ENCODE results near the gene KLC1.

The KLC1 gene

GRCh38 chr14:103738701-103739451 is 109.9 kb downstream of the KLC1 start:
- no peak for TF ChIP-seq MAX (IDR thresholded peaks at IDR 0.05)
- TF ChIP-seq ZBTB7A (IDR thresholded peaks at IDR 0.05; ENCODE audit: low read depth), result no peak
- TF ChIP-seq CREB1 (IDR thresholded peaks at IDR 0.05; ENCODE audit: low read depth), result no peak
- TF ChIP-seq NFIC (IDR thresholded peaks at IDR 0.05), result no peak
- TF ChIP-seq REST (IDR thresholded peaks at IDR 0.05; ENCODE audit: low read depth), result no peak
- no peak for TF ChIP-seq YY1 (IDR thresholded peaks at IDR 0.05; ENCODE audit: low read depth)
- TF ChIP-seq TEAD4 (IDR thresholded peaks at IDR 0.05), result no peak
- no peak for TF ChIP-seq CEBPB (IDR thresholded peaks at IDR 0.05)
- TF ChIP-seq EGR1 (IDR thresholded peaks at IDR 0.05), result no peak
- TF ChIP-seq TAF1 (IDR thresholded peaks at IDR 0.05; ENCODE audit: low read depth), result no peak
- no peak for TF ChIP-seq RAD21 (IDR thresholded peaks at IDR 0.05; ENCODE audit: low read depth)
- TF ChIP-seq FOXM1 (IDR thresholded peaks at IDR 0.05; ENCODE audit: borderline replicate concordance, low read depth), result no peak
- no peak for TF ChIP-seq EP300 (IDR thresholded peaks at IDR 0.05; ENCODE audit: borderline replicate concordance)
- no peak for TF ChIP-seq TCF12 (IDR thresholded peaks at IDR 0.05; ENCODE audit: low read depth)
- no peak for TF ChIP-seq USF1 (IDR thresholded peaks at IDR 0.05)

- TF ChIP-seq EGR1 (IDR thresholded peaks at IDR 0.05) (no peak), EP300 (IDR thresholded peaks at IDR 0.05; ENCODE audit: borderline replicate concordance) (no peak), YY1 (IDR thresholded peaks at IDR 0.05; ENCODE audit: low read depth) (no peak), MAX (IDR thresholded peaks at IDR 0.05) (no peak), ZBTB7A (IDR thresholded peaks at IDR 0.05; ENCODE audit: low read depth) (no peak), TAF1 (IDR thresholded peaks at IDR 0.05; ENCODE audit: low read depth) (no peak)
These were observed 110.4 kb downstream of the KLC1 start for GRCh38 chr14:103739466-103739792.

DNA sequence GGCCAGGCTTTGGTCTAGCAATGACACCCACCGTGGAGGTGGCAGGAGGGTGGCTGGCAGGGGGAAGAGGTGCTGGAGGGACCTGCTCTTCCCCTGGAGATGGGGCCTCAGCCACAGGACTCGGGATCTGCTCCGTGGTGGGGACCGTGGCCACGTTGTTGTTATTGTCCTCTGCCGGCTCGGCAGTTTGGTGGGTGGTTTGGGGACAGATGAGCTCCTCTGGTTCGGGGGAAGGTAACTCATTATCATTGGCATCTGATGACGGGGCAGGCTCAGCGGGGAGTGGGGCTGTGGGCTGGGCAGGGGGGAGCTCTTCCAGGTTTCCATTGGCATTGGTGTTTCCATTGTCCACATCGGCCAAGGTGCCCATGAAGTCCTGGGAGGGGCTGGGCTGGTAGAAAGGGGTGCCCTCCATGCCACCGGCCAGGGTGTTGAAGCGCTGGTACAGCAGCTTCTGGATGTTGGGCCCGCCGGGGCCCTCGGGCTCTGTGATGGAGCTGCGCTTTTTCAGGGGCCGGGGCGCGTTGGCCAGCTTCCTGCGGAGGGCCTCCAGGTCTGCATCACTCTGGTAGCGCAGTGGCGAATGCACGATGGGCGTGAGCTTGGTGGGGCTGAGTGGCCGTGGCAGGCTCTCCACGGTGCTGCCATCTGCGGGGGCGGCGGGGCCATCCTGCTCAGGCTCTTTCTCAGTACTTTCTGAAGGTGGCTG is 110.9 kb downstream of the KLC1 start:
- TF ChIP-seq ZBTB7A (IDR thresholded peaks at IDR 0.05; ENCODE audit: low read depth) (no peak), NFIC (IDR thresholded peaks at IDR 0.05) (no peak), RAD21 (IDR thresholded peaks at IDR 0.05; ENCODE audit: low read depth) (no peak), REST (IDR thresholded peaks at IDR 0.05; ENCODE audit: low read depth) (no peak), EP300 (IDR thresholded peaks at IDR 0.05; ENCODE audit: borderline replicate concordance) (no peak), TAF1 (IDR thresholded peaks at IDR 0.05; ENCODE audit: low read depth) (no peak), CEBPB (IDR thresholded peaks at IDR 0.05) (no peak), CREB1 (IDR thresholded peaks at IDR 0.05; ENCODE audit: low read depth) (no peak)

DNA sequence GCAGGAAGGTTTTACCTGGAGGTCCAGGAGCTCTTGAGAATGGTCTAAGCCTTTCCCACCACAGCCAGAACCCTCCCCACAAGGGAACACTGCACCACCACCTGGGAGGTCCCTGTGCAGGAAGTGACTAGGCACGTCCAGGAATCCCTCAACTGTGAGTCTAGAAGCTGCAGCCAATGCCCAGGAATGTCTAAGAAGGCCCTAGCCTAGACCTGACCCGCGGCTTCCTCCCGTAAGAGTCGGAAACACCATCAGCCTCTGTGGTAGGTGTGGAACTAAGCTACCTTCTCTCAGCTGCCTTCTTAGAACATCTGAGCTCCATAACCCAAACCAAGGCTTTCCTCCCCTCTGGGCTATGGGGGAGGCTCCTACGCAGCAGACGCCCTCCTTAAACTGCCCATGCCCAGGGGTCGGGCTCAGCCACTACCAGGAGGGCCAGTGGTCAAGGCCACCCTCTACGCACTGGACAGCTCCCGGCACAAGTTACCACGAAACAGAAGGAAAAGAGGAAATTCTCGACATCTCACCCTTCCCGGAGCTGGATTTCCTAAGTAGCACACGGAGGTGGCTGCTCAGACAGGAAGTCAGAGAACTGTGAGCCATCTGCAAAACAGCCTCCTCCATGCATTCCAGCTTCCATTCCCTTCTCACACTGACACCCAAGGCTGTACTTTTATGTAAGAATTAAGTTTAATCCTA is 112.1 kb downstream of the KLC1 start:
- no peak for TF ChIP-seq CEBPB (IDR thresholded peaks at IDR 0.05)
- no peak for TF ChIP-seq TAF1 (IDR thresholded peaks at IDR 0.05; ENCODE audit: low read depth)
- TF ChIP-seq FOXM1 (IDR thresholded peaks at IDR 0.05; ENCODE audit: borderline replicate concordance, low read depth), result no peak
- no peak for TF ChIP-seq TEAD4 (IDR thresholded peaks at IDR 0.05)
- no peak for TF ChIP-seq EP300 (IDR thresholded peaks at IDR 0.05; ENCODE audit: borderline replicate concordance)
- no peak for TF ChIP-seq TCF12 (IDR thresholded peaks at IDR 0.05; ENCODE audit: low read depth)
- no peak for TF ChIP-seq REST (IDR thresholded peaks at IDR 0.05; ENCODE audit: low read depth)
- no peak for TF ChIP-seq MAX (IDR thresholded peaks at IDR 0.05)
- no peak for TF ChIP-seq EGR1 (IDR thresholded peaks at IDR 0.05)
- no peak for TF ChIP-seq ZBTB7A (IDR thresholded peaks at IDR 0.05; ENCODE audit: low read depth)
- no peak for TF ChIP-seq CREB1 (IDR thresholded peaks at IDR 0.05; ENCODE audit: low read depth)
- no peak for TF ChIP-seq USF1 (IDR thresholded peaks at IDR 0.05)
- no peak for TF ChIP-seq YY1 (IDR thresholded peaks at IDR 0.05; ENCODE audit: low read depth)
- no peak for TF ChIP-seq RAD21 (IDR thresholded peaks at IDR 0.05; ENCODE audit: low read depth)
- TF ChIP-seq NFIC (IDR thresholded peaks at IDR 0.05), result no peak
